Esophagus muscularis mucosa (tissue), 4 donors: ENCODE results near the gene RASGRF2. TPM values are rescaled to one million over a fixed set of nuclear protein-coding genes. Genes with fewer than 3 reads are reported as not detected.
A peak's percentile ranks its signal among the peaks of the same experiment; 100 is the strongest.

Experiments
- DNase-seq: peaks from one replicate; pipeline ENCODE4 v3.0.0-alpha.2; 2017; ENCODE audit errors: extremely low spot score
- H3K27ac ChIP-seq, 4 donors: fragments of 200-600 bp; sonication (generic); replicated peaks in 1 of 4; 1 replicate in 3 of 4; 2 replicates in 1 of 4; pipeline ENCODE4 v1.5.1; 2016 to 2019; ENCODE audit warnings: mild to moderate bottlenecking in 1 of 4
- H3K27me3 ChIP-seq, 4 donors: fragments of 200-600 bp; sonication (generic); one replicate each; pipeline versions ENCODE4 v1.5.1 to v1.6.0; 2016 to 2019
- H3K36me3 ChIP-seq, 4 donors: fragments of 200-600 bp; sonication (generic); one replicate each; pipeline ENCODE4 v1.5.1; 2016 to 2019
- H3K4me1 ChIP-seq, 4 donors: fragments of 200-600 bp; sonication (generic); one replicate each; pipeline ENCODE4 v1.5.1; 2016 to 2019
- H3K4me3 ChIP-seq, 4 donors: fragments of 200-600 bp; sonication (generic); 1 replicate in 2 of 4; 2 replicates in 2 of 4; pipeline ENCODE4 v1.5.1; 2016 to 2019; ENCODE audit warnings: mild to moderate bottlenecking in 4 of 4, moderate library complexity in 1 of 4
- H3K9me3 ChIP-seq, 4 donors: fragments of 200-600 bp; sonication (generic); 1 replicate in 3 of 4; 2 replicates in 1 of 4; pipeline ENCODE4 v1.5.1; 2016 to 2019
- CTCF ChIP-seq, 3 experiments: fragments of 200-600 bp in 2 of 3; fragments of 450-650 bp in 1 of 3; sonication (generic) in 2 of 3; IDR thresholded peaks; one replicate each; pipeline ENCODE4 v1.5.1; 2017 to 2019; ENCODE audit warnings: antibody characterized with exemption in 3 of 3, mild to moderate bottlenecking in 2 of 3, moderate library complexity in 1 of 3
- EP300 ChIP-seq: sonication (generic); formaldehyde crosslinking; IDR thresholded peaks from one replicate; pipeline ENCODE4 v1.6.1; 2017; ENCODE audit warnings: antibody characterized with exemption
- POLR2A ChIP-seq: fragments of 450-650 bp; IDR thresholded peaks from one replicate; pipeline ENCODE4 v1.6.1; 2017; ENCODE audit warnings: antibody characterized with exemption, moderate library complexity, mild to moderate bottlenecking, low read depth
- POLR2AphosphoS5 ChIP-seq, 2 donors: sonication (generic); formaldehyde crosslinking; IDR thresholded peaks; one replicate each; pipeline ENCODE4 v1.6.1; 2017; ENCODE audit warnings: antibody characterized with exemption in 2 of 2
- WGBS: methylation state at CpG from one replicate; pipeline ENCODE4 v1.1.5; 2018; 5-methylcytosine and 5-hydroxymethylcytosine counted together
- intact Hi-C: fragments of 100-400 bp; cut with DNase I; formaldehyde crosslinking; loops from one replicate; pipeline ENCODE4 v1.15.1; 2023
- total RNA-seq, 4 donors: library from RNA; depleted of rRNA; stranded (reverse); fragments of >200 nt; gene quantifications; one replicate each; pipeline versions ENCODE4 v1.1.0 to v1.2.1, GENCODE V29; 2016

RASGRF2 gene
- total RNA-seq, 4 donors from 2014 or later: 4.2 to 7.6 (median 5.9) TPM

GRCh38 chr5:80919678-80920196 lies 40.4 kb upstream of the RASGRF2 start:
- Histone ChIP-seq H3K9me3 (no peaks in the 10 kb centered on the region), H3K27ac (no peak overlapping the region), H3K4me1 (no peaks in the 10 kb centered on the region), H3K36me3 (no peaks in the 10 kb centered on the region), H3K4me3 (no peak overlapping the region), H3K27me3 (no peaks in the 10 kb centered on the region)
- WGBS: 89% methylated on average over 6 of the region's 6 CpGs
- TF ChIP-seq POLR2AphosphoS5 (IDR thresholded peaks at IDR 0.05): no peak
- TF ChIP-seq POLR2A: no peak
- no peak for TF ChIP-seq CTCF (IDR thresholded peaks at IDR 0.05)
- no peak for TF ChIP-seq EP300
- DNase-seq: peak; percentile 14
- intact Hi-C loops: no loop called here

- Histone ChIP-seq H3K4me3 (no peak overlapping the region), H3K27ac (no peak overlapping the region), H3K4me1 (no peaks in the 10 kb centered on the region), H3K36me3 (no peaks in the 10 kb centered on the region), H3K9me3 (no peaks in the 10 kb centered on the region), H3K27me3 (no peaks in the 10 kb centered on the region)
- DNase-seq: peak; percentile 24
- TF ChIP-seq POLR2A (no peak), EP300 (no peak), CTCF (IDR thresholded peaks at IDR 0.05) (no peak), POLR2AphosphoS5 (IDR thresholded peaks at IDR 0.05) (no peak)
- intact Hi-C loops: no loop called here
These were observed 39.8 kb upstream of the RASGRF2 start for GRCh38 chr5:80920333-80920732.

GRCh38 chr5:80921026-80921425 lies 39.1 kb upstream of the RASGRF2 start:
- intact Hi-C loops: no loop called here
- no peaks in the 10 kb centered on the region for H3K4me1 ChIP-seq
- peak; percentile 24 for DNase-seq
- H3K27me3 ChIP-seq: no peaks in the 10 kb centered on the region
- H3K27ac ChIP-seq: no peak overlapping the region
- no peaks in the 10 kb centered on the region for H3K9me3 ChIP-seq
- H3K36me3 ChIP-seq: no peaks in the 10 kb centered on the region
- no peak for TF ChIP-seq EP300
- no peak for TF ChIP-seq POLR2AphosphoS5 (IDR thresholded peaks at IDR 0.05)
- TF ChIP-seq POLR2A: no peak
- no peak for TF ChIP-seq CTCF (IDR thresholded peaks at IDR 0.05)
- H3K4me3 ChIP-seq: no peak overlapping the region

GRCh38 chr5:80925931-80926330 lies 34.2 kb upstream of the RASGRF2 start:
- no peak overlapping the region for H3K27ac ChIP-seq
- intact Hi-C loops: no loop called here
- H3K36me3 ChIP-seq: no peaks in the 10 kb centered on the region
- H3K27me3 ChIP-seq: no peaks in the 10 kb centered on the region
- no peak for DNase-seq
- H3K4me3 ChIP-seq: no peak overlapping the region
- TF ChIP-seq POLR2A (no peak), CTCF (IDR thresholded peaks at IDR 0.05) (no peak), POLR2AphosphoS5 (IDR thresholded peaks at IDR 0.05) (no peak), EP300 (no peak)
- WGBS: 75% methylated on average over 1 of the region's 1 CpG
- no peaks in the 10 kb centered on the region for H3K9me3 ChIP-seq
- H3K4me1 ChIP-seq: no peaks in the 10 kb centered on the region

- WGBS: 80% methylated on average over 1 of the region's 1 CpG
- Histone ChIP-seq H3K27ac (no peak overlapping the region), H3K27me3 (no peaks in the 10 kb centered on the region), H3K36me3 (no peaks in the 10 kb centered on the region), H3K4me3 (no peak overlapping the region), H3K4me1 (no peaks in the 10 kb centered on the region), H3K9me3 (no peaks in the 10 kb centered on the region)
- DNase-seq: no peak
- TF ChIP-seq POLR2AphosphoS5 (IDR thresholded peaks at IDR 0.05) (no peak), EP300 (no peak), POLR2A (no peak), CTCF (IDR thresholded peaks at IDR 0.05) (no peak)
- intact Hi-C loops: no loop called here
These were observed 33.6 kb upstream of the RASGRF2 start for GRCh38 chr5:80926536-80926935.
